ENCODE results near the gene RAD9B.

The RAD9B gene

GRCh38 chr12:110528277-110528839, 26.2 kb downstream of the RAD9B start:
- H3K4me3 ChIP-seq (replicated peaks; ENCODE audit: low read depth, low read length): no peak overlapping the region
- DNase-seq (ENCODE audit: extremely low read depth, low read depth): no peak
- no peak for TF ChIP-seq CTCF (IDR thresholded peaks at IDR 0.05; ENCODE audit: low read depth, low read length, missing control alignments)

- no peak overlapping the region for H3K4me3 ChIP-seq (replicated peaks; ENCODE audit: low read depth, low read length)
- no peak for TF ChIP-seq CTCF (IDR thresholded peaks at IDR 0.05; ENCODE audit: low read depth, low read length, missing control alignments)
- DNase-seq (ENCODE audit: extremely low read depth, low read depth): no peak
Measured at GRCh38 chr12:110530511-110530910, 28.4 kb downstream of the RAD9B start.

GRCh38 chr12:110531741-110532333, 29.7 kb downstream of the RAD9B start:
- TF ChIP-seq CTCF (IDR thresholded peaks at IDR 0.05; ENCODE audit: low read depth, low read length, missing control alignments): no peak
- DNase-seq (ENCODE audit: extremely low read depth, low read depth): no peak

GRCh38 chr12:110532644-110533043, 30.5 kb downstream of the RAD9B start:
- H3K4me3 ChIP-seq (replicated peaks; ENCODE audit: low read depth, low read length): no peak overlapping the region
- TF ChIP-seq CTCF (IDR thresholded peaks at IDR 0.05; ENCODE audit: low read depth, low read length, missing control alignments): no peak
- DNase-seq (ENCODE audit: extremely low read depth, low read depth): no peak

More at GRCh38 chr12:110531741-110532333, 29.7 kb downstream of the RAD9B start:
- no peak overlapping the region for H3K4me3 ChIP-seq (replicated peaks; ENCODE audit: low read depth, low read length)

- no peak for TF ChIP-seq CTCF (IDR thresholded peaks at IDR 0.05; ENCODE audit: low read depth, low read length, missing control alignments)
- no peak overlapping the region for H3K4me3 ChIP-seq (replicated peaks; ENCODE audit: low read depth, low read length)
- no peak for DNase-seq (ENCODE audit: extremely low read depth, low read depth)
Measured at GRCh38 chr12:110533607-110534006, 31.5 kb downstream of the RAD9B start.

- DNase-seq (ENCODE audit: extremely low read depth, low read depth): no peak
- no peak overlapping the region for H3K4me3 ChIP-seq (replicated peaks; ENCODE audit: low read depth, low read length)
- TF ChIP-seq CTCF (IDR thresholded peaks at IDR 0.05; ENCODE audit: low read depth, low read length, missing control alignments): no peak
Measured at GRCh38 chr12:110534811-110535210, 32.7 kb downstream of the RAD9B start.
